NCI-H446 (cell line): ENCODE data around the gene STX8.

Experiments used
- DNase-seq, 2 experiments: peaks; one replicate each; lab custom pipeline; 2025; lab: John Stamatoyannopoulos, UW

The STX8 gene

DNA sequence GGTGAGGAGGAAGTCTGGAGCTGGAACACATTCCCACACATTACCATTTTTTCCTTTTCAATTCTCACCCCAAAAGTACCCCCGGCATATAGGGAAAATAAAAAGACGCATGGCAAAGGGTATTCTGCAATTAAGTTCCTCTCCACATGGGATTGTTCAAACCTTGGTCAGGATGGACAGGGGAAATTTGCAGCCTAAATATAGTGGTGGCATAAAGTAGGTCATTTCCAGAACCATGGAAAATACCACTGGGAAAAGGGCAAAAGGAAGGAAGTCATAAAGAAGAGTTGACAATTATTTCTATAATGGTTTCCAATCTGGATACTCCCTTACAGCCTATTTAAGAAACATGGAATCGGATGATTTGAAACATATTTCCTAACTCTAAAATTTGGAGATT, 135.8 kb downstream of the STX8 start:
- no peak for DNase-seq

DNA sequence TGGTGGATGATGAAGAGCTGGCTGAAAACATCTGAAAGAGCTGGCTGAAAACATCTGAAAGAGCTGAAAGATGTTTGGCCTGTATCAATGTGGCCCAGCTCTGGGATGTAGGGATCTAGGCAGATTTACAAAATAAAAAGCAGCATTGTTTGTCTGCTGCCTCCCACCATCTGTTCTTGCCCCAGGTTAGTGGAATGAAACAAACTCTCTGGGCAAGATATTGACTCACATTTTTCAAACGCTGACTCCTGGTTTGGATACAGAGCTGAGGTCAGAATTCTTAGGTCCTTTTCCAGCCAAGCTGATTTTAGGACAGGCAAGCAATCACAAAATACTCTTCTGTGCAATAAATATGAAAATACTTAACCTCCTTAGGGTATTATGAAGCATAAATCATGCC, 139.0 kb downstream of the STX8 start:
- no peak for DNase-seq

DNA sequence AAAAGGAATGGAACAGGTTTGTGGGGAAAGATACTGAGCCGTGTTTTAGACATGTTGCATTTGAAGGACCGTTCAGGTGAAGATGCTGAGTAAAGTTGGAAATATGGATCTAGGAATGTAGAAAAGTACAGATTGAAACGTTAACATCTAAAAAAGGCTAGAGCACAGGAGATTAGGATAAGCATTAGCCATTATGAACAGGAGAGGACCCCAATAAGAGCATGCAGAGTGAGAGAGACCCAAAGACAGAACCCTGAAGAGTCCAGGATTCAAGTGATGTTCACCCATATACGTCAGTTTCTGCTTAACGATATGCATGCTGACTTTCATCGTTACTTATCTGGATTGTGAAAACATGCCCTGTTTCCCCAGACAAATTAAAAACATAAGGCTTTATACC, 140.5 kb downstream of the STX8 start:
- no peak for DNase-seq

DNA sequence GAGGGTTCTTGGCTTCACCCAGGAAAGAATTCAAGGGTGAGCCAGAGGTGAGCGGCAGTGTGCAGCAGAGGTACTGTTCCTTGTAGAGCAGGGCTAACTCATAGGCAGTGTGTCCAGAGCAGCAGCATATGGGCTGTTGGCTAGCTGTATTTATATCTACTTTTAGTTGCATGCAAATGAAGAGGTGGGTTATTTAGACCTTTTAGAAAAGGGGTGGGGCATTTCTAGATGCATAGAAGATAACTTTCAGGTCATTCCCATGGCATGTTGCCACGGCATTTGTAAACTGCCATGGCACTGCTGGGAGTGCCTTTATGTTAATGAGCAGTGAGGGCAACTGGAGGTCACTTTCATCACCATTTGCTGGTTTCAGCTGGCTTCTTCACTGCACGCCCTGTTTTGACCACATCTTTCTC, 141.0 kb downstream of the STX8 start:
- no peak for DNase-seq

DNA sequence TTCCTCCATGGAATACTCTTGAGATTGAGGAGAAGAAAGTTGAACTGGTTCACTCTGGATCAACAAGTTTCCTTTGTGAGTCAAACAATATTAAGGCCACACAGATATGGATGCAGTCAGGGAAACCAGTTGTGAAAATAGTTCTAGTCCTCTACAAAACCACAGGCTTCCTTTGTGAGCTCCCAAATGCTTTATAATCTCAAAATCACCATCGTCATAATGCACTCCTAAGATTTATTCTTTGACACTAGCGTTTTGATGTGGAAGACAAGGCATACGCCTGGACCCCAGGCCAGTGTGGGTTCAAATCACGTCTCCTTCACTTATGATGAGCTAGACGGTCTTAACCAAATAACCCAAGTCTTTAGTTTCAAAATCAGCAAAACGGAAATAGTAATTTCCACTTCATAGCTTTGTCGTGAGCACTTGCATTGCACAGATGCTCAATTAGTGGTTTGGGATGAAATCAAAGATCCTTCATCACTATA, 142.6 kb downstream of the STX8 start:
- DNase-seq = no peak

DNA sequence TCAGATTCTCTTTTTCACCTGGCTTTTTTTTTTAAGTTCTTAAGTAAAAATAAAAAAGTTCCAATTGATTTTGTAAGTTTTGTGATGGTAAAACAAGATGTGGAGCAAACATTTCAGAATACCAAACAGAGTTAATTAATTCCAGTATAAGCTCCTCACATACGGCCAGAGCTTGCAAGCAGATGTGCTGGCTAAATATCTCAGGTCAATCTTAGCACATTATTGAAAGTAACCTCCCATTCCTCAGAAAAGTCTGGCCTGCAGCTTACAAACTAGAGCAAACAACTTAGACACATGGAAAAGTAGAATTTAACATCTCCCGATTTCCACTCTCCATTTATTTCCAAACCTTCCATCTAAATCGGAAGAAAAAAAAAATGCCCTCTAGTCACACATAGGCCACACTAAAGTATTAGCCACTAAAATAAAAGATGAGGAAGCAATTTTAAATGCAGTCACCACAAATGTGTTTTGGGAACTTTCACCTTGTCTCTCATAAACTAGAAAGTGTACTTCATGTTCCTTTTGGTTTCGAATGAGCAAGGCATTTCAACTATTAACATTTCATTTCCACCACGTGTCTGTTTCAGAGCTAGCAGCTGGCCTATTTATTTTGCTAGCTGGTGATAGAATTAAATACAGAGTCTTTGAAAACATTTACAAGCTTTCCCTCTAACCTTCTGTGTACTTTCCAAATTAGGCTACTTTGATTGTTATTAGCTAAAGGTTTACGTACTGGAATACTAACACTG, 143.3 kb downstream of the STX8 start:
- DNase-seq = no peak

DNA sequence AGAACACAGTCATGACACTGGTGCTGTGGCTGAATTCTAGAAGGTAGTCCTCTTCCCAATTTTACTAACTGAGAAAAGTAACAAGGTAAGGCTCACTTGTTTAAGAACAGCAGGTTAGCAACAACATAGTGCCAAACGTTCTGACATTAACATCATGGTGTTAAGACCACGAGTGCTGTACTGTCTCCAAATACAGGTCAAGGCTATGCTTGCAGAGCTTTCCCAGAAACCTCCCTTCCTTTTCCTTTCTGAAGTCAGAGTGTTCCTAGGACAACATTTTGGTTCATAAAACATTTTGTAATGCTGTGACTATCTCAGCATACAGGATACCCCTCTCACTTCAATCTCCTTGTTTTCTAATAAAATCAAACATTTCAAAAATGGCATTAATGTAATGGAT, 144.0 kb downstream of the STX8 start:
- DNase-seq = no peak

DNA sequence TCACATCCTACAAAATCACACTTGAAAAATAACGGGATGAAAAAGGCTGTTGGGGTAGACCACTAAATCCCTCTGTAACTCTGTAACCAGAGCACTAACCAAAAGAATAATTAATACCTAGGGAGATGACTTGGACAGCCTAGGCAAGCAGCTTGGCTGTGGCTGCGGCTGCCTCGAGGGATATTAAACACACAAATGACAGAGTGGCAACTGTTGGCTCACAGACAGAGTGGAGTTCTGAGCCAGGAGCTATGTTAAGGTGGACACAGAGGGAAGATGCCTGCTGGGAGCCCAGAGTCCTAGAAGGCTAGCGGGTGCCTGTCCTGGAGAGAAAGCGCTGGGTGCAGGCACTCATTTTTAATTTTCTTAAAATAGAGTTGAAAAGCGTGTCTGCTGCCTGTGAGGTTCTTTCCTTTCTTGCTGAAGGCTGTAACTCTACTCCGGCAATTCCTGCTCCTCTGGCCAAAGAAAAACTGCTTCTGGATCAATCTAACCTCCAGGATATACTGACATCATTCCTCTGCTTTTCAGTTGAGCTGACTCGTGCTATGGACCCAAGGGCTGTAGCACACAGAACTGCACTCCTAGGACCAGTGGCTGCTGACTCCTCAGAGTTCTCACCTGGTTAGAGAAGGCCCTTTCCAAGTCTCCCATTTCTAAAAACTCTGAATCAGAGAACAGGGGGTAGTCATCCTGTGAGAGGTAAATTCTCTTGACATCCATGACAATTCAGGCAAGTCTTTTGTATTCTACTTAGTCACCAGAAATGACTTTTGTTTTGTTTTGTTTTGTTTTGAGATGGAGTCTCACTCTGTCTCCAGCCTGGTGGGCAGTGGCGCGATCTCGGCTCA, 147.9 kb downstream of the STX8 start:
- no peak for DNase-seq

DNA sequence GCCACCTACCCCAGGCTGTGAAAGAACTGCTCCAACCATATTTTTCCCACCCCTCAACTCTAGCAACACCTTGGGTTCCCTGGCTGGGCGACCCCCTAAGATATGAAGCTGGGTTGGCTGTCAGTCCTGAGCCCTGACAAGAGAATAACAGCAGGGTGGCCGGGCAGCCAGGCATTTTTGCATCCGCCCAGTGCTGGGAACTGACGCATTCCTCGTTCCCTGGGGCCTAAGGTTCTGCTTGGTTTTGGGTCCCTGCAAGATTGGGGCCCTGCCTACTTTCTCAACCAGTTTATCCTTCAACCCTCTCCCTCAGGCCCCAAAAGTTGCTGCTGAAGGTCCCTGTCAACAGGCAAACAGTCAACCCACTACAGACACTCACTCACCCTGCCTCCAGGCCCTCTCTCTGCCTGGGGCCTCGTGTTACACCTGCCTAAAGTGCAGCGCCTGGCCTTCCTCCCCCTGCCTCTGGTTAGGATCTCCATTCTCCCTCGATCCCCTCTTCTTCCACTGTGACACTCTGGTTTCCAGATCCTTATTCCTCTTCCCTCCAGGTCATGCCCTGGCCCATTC, 151.5 kb downstream of the STX8 start:
- no peak for DNase-seq

DNA sequence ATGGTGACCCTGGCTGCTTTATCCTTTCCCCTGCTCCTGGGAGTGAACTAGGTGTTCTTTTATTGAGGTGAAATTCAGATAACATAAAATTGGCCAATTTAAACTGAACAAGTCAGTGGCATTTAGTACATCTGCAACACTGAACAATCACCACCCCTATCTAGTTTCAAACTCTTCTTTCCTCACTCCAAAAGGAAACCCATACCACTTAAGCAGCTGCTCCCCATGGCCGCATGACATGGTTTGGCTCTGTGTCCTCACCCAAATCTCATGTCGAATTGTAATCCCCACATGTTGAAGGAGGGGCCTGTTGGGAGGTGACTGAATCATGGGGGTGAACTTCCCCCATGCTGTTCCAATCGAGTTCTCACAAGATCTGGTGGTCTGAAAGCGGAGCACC, 154.1 kb downstream of the STX8 start:
- no peak for DNase-seq

DNA sequence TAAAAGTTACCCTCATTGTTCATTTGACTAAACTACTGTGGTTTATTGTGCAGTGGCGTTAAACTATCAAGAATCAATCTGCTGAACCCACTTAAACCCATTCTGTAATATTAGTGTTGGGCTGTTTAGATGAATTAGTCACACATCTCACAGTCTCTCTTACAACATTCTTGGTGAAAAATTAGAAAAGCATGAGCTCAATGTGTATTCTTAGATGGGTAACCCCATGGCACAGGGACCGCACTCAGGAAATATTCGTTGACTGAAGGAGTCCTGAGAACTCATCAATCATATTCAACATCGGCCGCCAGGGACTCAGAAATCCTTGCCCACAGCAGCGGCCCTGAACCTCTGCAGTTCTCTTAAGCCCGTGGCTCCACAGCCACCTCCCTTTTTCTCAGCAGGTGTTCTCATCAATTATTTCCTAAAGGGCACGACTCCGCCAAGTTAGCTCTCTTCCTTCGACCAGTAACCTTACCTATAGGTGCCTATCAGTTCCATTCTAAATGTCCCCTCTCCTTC, 155.6 kb downstream of the STX8 start:
- no peak for DNase-seq

DNA sequence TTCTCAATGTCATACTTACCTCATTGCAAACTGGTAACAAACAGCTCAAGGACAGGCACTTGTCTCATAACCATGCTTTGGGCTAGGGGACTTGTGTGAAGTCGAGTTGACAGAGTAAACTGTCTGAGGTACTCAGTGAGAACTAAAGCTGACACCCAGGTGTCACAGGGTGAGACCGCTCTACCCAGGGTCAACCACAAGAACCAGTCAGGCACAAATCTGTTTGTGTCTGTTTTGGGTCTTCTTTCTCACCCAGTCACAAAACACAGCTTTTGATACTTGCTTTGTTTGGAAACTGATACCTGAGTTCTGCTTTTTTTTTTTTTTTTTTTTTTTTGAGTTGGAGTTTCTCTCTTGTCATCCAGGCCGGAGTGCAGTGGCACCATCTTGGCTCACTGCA, 161.1 kb downstream of the STX8 start:
- DNase-seq = no peak

DNA sequence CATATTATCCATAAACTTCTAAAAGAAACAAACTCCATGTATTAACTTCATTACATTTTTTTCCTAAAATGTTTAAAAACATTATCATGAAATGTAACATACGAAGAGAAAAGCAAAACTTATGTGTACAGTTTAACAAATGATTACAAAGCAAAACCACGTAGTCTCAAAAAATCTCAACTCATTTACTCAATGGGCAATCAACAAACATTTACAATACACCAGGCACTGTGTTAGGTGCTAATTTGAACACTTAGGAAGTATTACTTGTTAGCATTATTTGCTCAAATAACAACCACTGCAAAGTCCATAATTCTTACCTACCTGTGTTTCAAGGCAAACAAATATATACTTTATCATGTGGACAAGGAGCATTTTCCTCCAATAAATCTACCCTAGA, 164.9 kb downstream of the STX8 start:
- no peak for DNase-seq

DNA sequence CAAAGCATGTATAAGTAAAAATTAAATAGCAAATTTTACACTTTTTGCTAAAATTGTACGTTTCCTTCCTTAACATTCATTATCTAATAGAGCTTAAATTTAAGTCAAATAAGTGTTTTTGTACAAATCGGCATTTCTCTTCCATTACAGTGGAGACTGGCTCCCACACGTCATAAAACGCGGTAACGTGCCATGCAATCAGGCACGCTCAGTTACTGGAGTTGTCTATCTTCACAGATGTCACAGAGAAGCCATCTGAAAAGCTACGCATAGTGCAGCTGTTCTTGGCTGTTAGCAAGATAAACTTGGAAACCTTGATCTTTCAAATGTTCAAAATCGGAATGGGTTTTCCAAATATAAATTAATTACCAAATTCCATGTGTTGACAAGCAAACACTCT, 165.3 kb downstream of the STX8 start:
- DNase-seq = no peak

DNA sequence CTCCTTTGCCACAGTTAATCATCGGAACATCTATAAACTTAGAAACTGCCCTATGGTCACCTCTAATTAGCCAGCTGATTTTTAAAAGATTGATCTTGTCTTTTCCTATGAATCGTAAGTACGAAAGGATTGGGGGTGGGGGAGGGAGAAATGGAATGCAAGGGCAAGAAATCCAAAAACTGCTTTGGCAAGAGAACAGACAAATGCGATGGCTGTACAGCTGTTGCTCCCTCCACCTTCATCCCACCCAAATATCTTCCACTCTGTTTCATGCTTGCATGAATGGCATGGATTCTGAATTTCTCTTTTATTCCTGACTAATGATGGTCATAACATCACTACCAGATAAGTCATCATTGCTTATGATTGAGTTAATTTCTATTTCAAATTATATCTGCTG, 165.7 kb downstream of the STX8 start:
- DNase-seq = no peak

DNA sequence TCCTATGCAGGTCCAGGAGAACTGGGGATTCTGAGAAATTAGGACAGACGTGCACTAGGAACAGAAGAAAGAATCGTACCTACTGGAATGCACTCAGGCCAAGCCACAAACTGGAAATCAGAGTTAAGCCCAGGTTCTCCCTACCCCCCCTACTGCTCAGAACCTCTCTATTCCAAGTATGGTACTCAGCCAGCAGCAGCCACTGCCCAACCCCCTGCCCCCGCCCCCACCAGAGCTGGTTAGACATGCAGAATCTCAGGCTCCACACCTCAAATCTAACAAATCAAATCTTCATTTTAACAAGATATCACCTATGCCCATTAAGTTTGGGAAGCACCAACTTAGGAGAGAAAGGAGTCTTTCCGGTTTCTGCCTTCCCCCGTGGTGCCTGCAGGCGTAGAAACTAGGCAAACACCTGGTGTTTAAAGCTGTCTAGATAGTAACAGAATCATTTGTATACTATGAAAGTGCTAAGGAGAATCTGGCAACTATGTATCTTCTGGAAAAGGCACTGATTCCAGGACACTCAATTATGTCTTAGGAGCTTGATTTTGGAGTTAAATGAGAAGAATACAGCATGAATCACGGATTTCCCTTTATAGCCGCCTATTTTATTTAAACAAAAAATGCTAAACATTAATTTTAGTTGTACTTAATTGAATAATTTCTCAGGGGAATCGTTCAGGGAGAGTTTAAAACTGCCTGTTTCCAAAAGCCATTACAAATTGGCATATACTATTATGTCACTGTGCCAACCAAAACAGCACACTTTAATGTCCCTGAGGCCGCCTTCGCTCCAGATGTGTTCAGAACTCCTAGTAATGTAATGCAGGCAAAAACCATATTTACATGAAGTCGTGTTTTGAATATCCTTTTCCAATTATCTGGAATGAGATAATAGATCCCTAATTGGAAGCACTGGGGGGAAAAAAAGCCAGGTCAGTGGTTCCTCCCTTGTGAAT, 166.5 kb downstream of the STX8 start:
- DNase-seq = no peak

DNA sequence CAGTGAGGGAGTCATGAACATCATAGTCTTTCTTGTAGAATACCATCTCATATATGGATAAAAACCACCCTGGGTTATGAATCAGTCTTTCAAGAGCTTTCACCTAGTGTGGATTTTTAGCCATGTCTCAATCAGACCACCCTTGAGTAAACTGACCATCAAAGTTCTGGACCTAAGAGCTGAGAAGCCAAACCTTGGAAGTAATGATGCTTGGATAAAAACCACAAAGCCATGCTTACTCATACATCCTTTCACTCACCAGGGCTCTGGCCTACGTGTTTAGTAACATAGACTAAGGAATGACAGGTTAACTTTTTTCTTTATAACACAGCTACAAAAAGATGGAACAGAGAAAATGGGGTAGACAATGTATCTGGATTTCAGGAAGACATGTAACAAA, 167.2 kb downstream of the STX8 start:
- no peak for DNase-seq

DNA sequence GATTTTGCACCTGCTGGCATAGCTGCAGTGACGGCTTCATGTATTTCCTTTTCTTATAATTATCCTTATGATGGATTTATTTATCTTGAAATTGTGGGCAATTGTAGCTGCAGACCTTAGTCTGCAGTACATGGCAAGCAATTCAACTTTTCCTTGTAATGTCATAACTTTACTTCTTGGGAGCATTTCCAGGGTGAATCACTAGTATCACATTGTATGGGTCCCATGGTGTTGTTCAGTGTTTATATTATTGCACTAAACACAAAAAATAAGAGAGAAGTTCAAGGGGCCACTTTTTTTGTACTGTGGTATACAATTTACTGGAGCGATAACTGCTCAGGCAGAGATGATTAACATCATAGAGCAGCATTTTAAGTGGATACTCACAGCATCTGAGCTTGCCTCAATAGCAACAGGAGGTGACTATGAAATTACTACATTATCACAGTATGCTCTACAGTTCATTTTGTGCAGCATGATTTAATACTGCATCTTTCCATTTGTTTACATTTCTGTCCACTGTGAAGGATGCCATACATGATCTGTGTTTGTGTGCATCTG, 169.5 kb downstream of the STX8 start:
- DNase-seq = no peak

DNA sequence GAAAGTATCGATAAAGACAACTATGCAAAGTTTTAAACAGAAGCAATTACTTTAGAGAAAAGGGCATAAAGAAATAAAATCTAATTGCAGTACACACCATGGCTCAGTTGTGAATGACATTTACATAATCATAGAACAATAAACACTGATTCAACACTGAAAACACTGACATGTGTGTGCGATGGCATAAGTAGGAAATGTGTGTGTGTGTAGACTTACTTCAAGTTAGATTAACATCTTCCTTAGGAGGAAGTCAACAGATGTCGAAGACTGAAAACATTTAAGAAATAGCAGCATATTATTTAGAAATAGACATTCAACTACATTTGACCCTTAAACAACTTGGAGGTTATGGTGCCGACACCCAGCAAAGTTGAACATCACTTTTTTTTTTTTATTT, 172.4 kb downstream of the STX8 start:
- DNase-seq = no peak

DNA sequence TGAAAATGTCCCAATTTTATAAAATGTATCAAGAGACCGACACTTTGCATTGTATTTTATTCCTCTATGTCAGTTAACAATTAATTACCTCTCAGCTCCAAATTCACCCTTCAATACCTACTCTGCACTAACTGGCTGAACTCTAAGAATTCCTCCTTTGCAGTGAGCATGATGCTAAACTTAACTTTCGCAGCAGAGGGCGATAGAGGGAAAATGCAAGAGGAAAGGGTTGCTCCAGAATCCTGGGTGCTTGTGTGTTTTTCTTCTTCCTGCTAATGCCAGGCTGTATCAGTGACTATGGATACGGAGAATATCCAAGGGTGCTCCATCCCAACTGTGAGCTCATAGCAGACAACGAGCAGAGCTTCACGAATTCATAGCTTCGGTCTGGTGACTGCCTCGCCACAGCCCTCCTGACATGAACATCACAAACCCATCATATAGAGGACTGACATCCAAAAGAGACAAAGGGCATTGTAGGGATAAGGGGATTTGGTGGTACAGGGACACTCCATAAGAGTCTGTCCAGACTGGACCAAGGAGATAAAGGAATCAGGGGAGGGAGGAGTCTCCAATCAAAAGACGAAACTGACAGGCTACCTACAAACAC, 172.9 kb downstream of the STX8 start:
- no peak for DNase-seq

DNA sequence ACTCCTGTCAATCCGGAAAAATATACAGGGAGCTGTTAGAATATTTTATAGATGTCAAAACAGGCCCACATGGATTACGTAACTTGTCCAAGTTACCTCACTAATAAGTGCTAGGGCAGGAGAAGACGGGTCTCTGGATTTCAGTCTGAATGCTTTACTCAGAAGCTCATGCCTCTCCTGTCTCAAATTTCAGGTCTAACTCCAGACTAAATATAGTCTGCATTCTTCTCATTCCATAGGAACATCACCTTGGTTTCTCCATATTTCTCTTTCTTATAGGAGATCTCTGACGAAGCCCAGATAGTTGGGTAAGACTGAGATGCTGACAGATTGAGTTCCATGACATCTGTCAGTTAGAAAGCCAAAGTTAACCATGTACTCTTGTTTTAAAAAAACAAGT, 174.2 kb downstream of the STX8 start:
- no peak for DNase-seq
